WTC11 (cell line): ENCODE data around the gene MARF1.

ENCODE experiments used
- ATF1 ChIP-seq: sonication (generic); formaldehyde crosslinking; IDR thresholded peaks from 2 replicates; pipeline ENCODE4 v1.8.1; 2023; ENCODE audit warnings: mild to moderate bottlenecking, moderate library complexity, missing genetic modification reagents
- ETV6 ChIP-seq: sonication (generic); formaldehyde crosslinking; IDR thresholded peaks from 2 replicates; pipeline ENCODE4 v1.8.1; 2022; ENCODE audit warnings: mild to moderate bottlenecking, missing genetic modification reagents
- IRF1 ChIP-seq: sonication (generic); formaldehyde crosslinking; IDR thresholded peaks from 2 replicates; pipeline ENCODE4 v1.8.0; 2023; ENCODE audit warnings: missing genetic modification reagents
- JAZF1 ChIP-seq: fragments of 250-450 bp; sonication (Bioruptor Pico); IDR thresholded peaks from 2 replicates; pipeline ENCODE4 v1.9.0; 2021; ENCODE audit warnings: moderate library complexity, mild to moderate bottlenecking, inconsistent platforms
- MAX ChIP-seq: sonication (generic); formaldehyde crosslinking; IDR thresholded peaks from 2 replicates; pipeline ENCODE4 v1.8.0; 2022; ENCODE audit warnings: mild to moderate bottlenecking, missing genetic modification reagents
- USF2 ChIP-seq: sonication (generic); formaldehyde crosslinking; IDR thresholded peaks from 2 replicates; pipeline ENCODE4 v1.8.1; 2023; ENCODE audit warnings: mild to moderate bottlenecking, missing genetic modification reagents, moderate library complexity
- ZNF219 ChIP-seq: sonication (generic); formaldehyde crosslinking; IDR thresholded peaks from 2 replicates; pipeline ENCODE4 v1.8.0; 2023; ENCODE audit warnings: missing genetic modification reagents, mild to moderate bottlenecking, borderline replicate concordance
- TF ChIP-seq, protein P1 (sequence below): fragments of 200-600 bp; IDR thresholded peaks from 2 replicates; pipeline ENCODE4 v1.8.0; 2022; ENCODE audit warnings: antibody characterized with exemption
- TF ChIP-seq, protein P2 (sequence below): sonication (generic); formaldehyde crosslinking; IDR thresholded peaks from 2 replicates; pipeline ENCODE4 v1.8.0; 2022; ENCODE audit warnings: missing genetic modification reagents

DNA sequence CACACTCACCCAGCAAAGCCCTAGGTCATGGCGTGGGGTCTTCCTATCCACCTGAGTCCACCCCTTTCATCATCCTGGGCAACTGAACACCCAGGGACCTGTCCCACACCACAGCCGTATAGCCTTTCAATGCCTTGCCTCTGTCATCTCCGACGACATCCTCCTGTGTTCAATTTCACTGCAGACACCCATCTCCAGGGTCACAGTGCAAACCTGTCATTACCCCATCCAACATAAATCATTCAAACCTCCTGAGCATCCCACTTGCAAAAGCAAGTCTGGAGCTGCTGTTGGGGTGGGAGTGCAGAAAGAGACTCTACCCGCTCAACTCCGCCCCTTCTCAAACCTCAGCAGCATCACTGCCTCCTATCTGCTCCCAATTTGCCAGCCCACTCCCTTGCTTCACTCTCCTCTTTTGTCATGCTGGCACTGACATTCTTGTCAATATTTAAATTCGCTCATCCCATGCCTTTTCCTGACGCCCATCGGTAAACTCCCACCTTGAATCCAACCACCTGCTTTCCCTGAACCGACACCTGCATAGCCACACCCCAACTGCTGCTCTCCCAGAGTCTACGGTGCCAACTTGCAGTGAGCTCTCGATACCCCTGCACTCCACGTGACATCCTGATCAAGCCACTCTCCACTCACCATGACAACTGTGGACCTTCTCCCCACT, 37.0 kb downstream of the MARF1 start:
- TF ChIP-seq, protein P1, sequence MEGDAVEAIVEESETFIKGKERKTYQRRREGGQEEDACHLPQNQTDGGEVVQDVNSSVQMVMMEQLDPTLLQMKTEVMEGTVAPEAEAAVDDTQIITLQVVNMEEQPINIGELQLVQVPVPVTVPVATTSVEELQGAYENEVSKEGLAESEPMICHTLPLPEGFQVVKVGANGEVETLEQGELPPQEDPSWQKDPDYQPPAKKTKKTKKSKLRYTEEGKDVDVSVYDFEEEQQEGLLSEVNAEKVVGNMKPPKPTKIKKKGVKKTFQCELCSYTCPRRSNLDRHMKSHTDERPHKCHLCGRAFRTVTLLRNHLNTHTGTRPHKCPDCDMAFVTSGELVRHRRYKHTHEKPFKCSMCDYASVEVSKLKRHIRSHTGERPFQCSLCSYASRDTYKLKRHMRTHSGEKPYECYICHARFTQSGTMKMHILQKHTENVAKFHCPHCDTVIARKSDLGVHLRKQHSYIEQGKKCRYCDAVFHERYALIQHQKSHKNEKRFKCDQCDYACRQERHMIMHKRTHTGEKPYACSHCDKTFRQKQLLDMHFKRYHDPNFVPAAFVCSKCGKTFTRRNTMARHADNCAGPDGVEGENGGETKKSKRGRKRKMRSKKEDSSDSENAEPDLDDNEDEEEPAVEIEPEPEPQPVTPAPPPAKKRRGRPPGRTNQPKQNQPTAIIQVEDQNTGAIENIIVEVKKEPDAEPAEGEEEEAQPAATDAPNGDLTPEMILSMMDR, result no peak
- TF ChIP-seq ATF1 (CRISPR knock-in tag) (no peak), MAX (CRISPR knock-in tag) (no peak), IRF1 (CRISPR knock-in tag) (no peak), JAZF1 (no peak), ZNF219 (no peak), USF2 (CRISPR knock-in tag) (no peak), ETV6 (CRISPR knock-in tag) (no peak)
- TF ChIP-seq, protein P2, sequence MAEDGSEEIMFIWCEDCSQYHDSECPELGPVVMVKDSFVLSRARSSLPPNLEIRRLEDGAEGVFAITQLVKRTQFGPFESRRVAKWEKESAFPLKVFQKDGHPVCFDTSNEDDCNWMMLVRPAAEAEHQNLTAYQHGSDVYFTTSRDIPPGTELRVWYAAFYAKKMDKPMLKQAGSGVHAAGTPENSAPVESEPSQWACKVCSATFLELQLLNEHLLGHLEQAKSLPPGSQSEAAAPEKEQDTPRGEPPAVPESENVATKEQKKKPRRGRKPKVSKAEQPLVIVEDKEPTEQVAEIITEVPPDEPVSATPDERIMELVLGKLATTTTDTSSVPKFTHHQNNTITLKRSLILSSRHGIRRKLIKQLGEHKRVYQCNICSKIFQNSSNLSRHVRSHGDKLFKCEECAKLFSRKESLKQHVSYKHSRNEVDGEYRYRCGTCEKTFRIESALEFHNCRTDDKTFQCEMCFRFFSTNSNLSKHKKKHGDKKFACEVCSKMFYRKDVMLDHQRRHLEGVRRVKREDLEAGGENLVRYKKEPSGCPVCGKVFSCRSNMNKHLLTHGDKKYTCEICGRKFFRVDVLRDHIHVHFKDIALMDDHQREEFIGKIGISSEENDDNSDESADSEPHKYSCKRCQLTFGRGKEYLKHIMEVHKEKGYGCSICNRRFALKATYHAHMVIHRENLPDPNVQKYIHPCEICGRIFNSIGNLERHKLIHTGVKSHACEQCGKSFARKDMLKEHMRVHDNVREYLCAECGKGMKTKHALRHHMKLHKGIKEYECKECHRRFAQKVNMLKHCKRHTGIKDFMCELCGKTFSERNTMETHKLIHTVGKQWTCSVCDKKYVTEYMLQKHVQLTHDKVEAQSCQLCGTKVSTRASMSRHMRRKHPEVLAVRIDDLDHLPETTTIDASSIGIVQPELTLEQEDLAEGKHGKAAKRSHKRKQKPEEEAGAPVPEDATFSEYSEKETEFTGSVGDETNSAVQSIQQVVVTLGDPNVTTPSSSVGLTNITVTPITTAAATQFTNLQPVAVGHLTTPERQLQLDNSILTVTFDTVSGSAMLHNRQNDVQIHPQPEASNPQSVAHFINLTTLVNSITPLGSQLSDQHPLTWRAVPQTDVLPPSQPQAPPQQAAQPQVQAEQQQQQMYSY (CRISPR knock-in tag), result no peak
